ENCODE results near the gene CNNM3. TPM values are rescaled to one million over a fixed set of nuclear protein-coding genes. Genes with fewer than 3 reads are reported as not detected.

Gene CNNM3
- total RNA-seq, 1 donor from 2014 or later, result 10.6 TPM

DNA sequence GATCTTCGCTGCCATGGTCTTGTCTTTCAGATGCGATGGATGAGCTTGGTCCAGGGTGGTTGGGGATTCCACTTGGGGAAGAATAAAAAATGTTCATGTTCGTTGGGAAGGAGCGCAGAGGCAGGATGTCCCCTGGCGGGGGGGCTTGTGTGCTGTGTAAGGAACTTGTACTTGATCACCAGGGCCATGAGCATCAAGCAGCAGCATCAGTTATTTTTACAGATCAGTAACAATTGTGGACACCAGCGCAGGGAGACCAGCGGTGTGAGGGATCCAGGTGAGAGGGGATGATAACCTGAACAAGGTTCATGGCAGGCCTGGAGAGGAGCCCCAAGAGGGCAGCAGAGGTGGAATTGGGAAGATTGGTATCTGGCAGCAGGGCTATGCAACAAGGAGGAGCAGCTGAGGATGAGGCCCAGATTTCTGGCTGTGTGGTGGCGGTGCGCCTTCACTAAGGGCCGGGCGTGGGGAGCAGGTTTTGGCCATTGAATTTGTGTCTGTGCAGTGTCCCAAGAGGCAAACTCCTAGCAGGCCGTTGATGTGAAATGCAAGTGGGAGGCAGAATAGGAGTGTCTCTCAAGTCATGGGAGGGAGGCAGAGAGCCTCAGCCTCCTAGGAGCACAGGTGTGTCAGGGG is 3.9 kb downstream of the CNNM3 start:
- TF ChIP-seq, protein P1, sequence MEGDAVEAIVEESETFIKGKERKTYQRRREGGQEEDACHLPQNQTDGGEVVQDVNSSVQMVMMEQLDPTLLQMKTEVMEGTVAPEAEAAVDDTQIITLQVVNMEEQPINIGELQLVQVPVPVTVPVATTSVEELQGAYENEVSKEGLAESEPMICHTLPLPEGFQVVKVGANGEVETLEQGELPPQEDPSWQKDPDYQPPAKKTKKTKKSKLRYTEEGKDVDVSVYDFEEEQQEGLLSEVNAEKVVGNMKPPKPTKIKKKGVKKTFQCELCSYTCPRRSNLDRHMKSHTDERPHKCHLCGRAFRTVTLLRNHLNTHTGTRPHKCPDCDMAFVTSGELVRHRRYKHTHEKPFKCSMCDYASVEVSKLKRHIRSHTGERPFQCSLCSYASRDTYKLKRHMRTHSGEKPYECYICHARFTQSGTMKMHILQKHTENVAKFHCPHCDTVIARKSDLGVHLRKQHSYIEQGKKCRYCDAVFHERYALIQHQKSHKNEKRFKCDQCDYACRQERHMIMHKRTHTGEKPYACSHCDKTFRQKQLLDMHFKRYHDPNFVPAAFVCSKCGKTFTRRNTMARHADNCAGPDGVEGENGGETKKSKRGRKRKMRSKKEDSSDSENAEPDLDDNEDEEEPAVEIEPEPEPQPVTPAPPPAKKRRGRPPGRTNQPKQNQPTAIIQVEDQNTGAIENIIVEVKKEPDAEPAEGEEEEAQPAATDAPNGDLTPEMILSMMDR (conservative IDR thresholded peaks at IDR 0.05; ENCODE audit: low read depth, low read length), result no peak
- no peak for DNase-seq (ENCODE audit: low read depth)
- no peak overlapping the region for H3K4me3 ChIP-seq (ENCODE audit: low read depth, low read length)

DNA sequence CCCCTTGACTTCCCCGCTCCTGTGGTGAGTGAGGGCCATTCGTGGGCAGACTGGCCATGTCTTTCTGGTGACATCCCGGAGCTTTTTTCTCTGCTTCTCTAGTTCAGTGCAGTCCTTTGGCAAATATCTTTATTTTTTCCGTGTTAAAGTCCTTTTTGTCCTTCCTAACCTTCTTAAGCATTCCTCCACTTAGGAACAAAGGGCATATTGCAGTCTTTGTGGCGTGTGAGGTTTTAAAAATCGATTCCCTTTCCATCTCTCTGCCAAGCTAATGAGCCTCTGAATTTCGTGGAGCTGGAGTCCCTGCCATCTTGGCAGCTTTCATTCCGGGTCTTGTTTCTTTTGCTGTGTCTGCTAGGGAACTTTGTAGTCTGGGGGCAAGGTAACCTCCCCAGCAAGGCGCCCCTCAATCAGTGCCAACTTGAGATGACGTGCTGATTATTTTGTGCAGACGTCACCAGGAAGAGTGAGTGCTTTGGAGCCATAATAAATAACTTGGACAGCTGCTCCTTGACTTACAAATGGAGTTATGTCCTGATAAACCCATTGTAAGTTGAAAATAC is 5.1 kb downstream of the CNNM3 start:
- DNase-seq (ENCODE audit: low read depth), result no peak
- TF ChIP-seq, protein P1 (conservative IDR thresholded peaks at IDR 0.05; ENCODE audit: low read depth, low read length), result no peak
- no peak overlapping the region for H3K4me3 ChIP-seq (ENCODE audit: low read depth, low read length)

DNA sequence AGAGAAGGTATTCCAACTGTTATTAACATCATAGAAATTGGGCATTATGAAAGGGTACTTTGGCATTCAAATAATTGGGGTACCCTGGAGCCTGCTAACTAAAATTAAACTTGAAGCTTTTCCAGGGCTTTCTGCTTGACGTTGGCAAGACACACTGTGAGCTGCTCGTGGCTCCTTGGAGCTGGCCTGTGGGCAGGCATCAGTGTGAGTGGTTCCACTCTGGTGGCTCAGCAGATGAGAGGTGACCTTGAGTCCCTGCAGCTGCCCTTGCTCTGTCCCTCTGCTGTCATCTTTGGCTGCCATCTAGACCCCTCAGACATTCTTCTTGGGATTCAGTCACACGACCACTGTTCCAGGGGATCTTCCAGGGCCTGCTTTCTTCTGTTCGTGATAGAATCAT is 6.7 kb downstream of the CNNM3 start:
- TF ChIP-seq, protein P1 (conservative IDR thresholded peaks at IDR 0.05; ENCODE audit: low read depth, low read length), result no peak
- DNase-seq (ENCODE audit: low read depth), result no peak
- no peak overlapping the region for H3K4me3 ChIP-seq (ENCODE audit: low read depth, low read length)

DNA sequence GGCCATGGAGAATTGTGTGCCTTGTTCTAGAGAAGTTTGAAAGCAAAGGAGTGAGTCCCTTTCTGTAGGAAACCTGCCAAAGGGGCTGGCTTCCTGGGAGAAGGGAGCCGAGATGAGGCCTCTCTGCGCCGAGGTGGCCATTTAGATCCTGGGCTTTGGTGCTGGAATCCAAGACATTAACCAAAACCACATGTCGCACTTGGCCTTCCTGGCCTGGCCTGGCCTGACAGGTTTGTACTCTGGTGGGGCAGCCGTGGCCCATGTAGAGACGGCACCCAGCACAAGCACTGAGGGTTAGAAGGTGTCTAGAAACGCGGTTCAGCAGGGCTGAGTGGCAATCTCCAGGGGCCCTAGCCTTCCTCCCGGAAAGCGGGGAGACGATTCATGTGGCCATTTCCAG is 7.1 kb downstream of the CNNM3 start:
- DNase-seq (ENCODE audit: low read depth), result no peak
- H3K4me3 ChIP-seq (ENCODE audit: low read depth, low read length), result no peak overlapping the region
- TF ChIP-seq, protein P1 (conservative IDR thresholded peaks at IDR 0.05; ENCODE audit: low read depth, low read length), result no peak

DNA sequence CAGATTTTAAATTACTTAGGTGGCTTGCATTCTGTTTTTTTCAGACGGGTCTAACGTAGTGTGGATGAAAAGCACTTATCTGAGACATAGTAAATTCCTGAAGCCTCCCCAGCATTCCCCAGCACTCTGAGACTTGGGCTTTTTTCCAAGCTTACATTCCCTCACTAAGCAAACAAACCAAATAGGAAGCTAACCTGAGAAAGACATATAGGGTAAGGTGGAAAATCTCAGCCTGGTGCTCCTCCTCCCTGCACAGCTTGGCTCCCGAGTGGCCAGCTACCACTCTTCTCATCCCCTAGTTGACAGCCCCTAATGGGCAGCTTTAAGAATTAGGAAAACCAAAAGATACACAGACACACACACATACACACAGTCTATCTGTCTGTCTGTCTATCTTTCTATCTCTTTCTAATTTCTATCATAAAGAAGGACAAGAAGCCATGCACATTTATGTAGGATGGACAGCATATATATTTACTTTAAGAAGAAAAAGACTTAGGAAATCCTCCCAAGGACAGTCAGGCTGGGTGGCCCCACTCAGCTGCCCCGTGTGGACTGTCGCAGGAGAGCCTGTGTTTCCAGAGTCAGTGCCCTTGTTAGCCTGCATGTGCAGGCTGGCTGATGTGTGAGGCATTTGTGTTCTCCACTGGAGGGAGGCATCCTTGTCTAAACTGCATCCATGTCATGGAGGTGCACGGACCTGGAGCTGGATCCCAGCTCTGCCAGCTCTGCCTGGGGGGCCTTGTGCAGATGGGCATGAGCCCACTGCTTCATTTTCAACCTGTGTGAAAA is 8.2 kb downstream of the CNNM3 start:
- DNase-seq (ENCODE audit: low read depth), result no peak
- TF ChIP-seq, protein P1 (conservative IDR thresholded peaks at IDR 0.05; ENCODE audit: low read depth, low read length), result no peak
- no peak overlapping the region for H3K4me3 ChIP-seq (ENCODE audit: low read depth, low read length)

DNA sequence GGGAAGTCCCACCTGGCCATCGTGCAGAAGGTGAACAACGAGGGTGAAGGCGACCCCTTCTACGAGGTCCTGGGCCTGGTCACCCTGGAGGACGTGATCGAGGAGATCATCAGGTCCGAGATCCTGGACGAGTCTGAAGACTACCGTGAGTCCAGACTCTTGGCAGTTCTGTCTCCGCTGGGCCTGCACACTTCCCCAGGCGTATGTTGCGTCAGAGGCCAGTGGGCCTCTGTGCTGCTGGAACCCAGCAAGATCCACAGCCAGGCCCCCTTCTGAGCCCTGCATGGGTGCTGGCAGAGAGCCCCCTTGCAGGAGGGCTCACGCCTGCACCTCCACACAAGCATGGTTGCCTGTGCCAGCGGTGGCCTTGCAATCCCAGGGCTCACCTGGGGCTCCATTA is 9.0 kb downstream of the CNNM3 start:
- no peak for DNase-seq (ENCODE audit: low read depth)
- H3K4me3 ChIP-seq (ENCODE audit: low read depth, low read length), result no peak overlapping the region
- TF ChIP-seq, protein P1 (conservative IDR thresholded peaks at IDR 0.05; ENCODE audit: low read depth, low read length), result no peak
